Endothelial cell of umbilical vein (primary cell): Measurements from ENCODE around the gene CORO1A. TPM values are rescaled to one million over a fixed set of nuclear protein-coding genes. Genes with fewer than 3 reads are reported as not detected.

ENCODE experiments used
- BruUV-seq: library from RNA; stranded (reverse); fragments of 400-500 nt; replicated peaks from 2 replicates; lab custom pipeline; 2021; lab: Mats Ljungman, UMichigan
- CTCF ChIA-PET: fragments of 300-600, 350-600 bp; sonication (Branson Sonifier 250); formaldehyde crosslinking; loops from one replicate; lab custom pipeline; 2021; ENCODE audit warnings: antibody characterized with exemption, inconsistent platforms; lab: Charles Lee
- POLR2A ChIA-PET: fragments of 300-600, 350-600 bp; sonication (Branson Sonifier 250); formaldehyde crosslinking; loops from one replicate; lab custom pipeline; 2021; ENCODE audit warnings: antibody characterized with exemption, inconsistent platforms; lab: Charles Lee
- DNase-seq: peaks from one replicate; pipeline ENCODE4 v3.0.0-alpha.2; 2011; ENCODE audit warnings: low read depth, low spot score
- FAIRE-seq: peaks from 2 replicates; lab custom pipeline; 2011; peaks lifted over from hg19 to GRCh38; lab: Jason Lieb, UNC
- H2AFZ ChIP-seq: 2 replicates; pipeline ENCODE4 v1.6.0; 2012; ENCODE audit warnings: low read depth, low read length, control low read depth, inconsistent platforms
- H3K27ac ChIP-seq: 2 replicates; pipeline ENCODE4 v1.5.1; 2011; ENCODE audit warnings: low read depth, mild to moderate bottlenecking, control low read depth, low read length, moderate library complexity; ENCODE audit not compliant: insufficient read depth
- H3K27me3 ChIP-seq, 2 experiments: 2 replicates each; pipeline versions ENCODE4 v1.6.0 to v1.6.1; 2011; ENCODE audit warnings: low read length in 2 of 2, mixed read lengths in 1 of 2; ENCODE audit not compliant: control insufficient read depth in 2 of 2, insufficient read depth in 2 of 2
- H3K36me3 ChIP-seq, 2 experiments: 2 replicates in 1 of 2; 3 replicates in 1 of 2; pipeline ENCODE4 v1.5.1; 2011; ENCODE audit warnings: low read length in 2 of 2, mild to moderate bottlenecking in 1 of 2, moderate library complexity in 1 of 2; ENCODE audit not compliant: control insufficient read depth in 2 of 2, insufficient read depth in 2 of 2; ENCODE audit errors: extremely low read depth in 1 of 2
- H3K4me1 ChIP-seq: 3 replicates; pipeline ENCODE4 v1.5.1; 2011; ENCODE audit warnings: mild to moderate bottlenecking, low read length; ENCODE audit not compliant: control insufficient read depth, insufficient read depth; ENCODE audit errors: extremely low read depth
- H3K4me2 ChIP-seq: 2 replicates; pipeline ENCODE4 v1.6.1; 2011; ENCODE audit warnings: low read length, control low read depth, mixed read lengths; ENCODE audit not compliant: insufficient read depth
- H3K4me3 ChIP-seq, 3 experiments: fragments of 200-600 bp in 1 of 3; sonication (generic), shearing (Covaris generic) in 1 of 3; replicated peaks in 1 of 3; 2 replicates each; pipeline ENCODE4 v1.5.1; 2011 to 2016; ENCODE audit warnings: control low read depth in 3 of 3, low read length in 3 of 3, mild to moderate bottlenecking in 2 of 3, inconsistent platforms in 1 of 3, low read depth in 1 of 3, moderate library complexity in 1 of 3; ENCODE audit not compliant: insufficient read depth in 1 of 3
- H3K79me2 ChIP-seq: 2 replicates; pipeline ENCODE4 v1.6.0; 2012; ENCODE audit warnings: low read length, inconsistent platforms; ENCODE audit not compliant: control insufficient read depth, insufficient read depth
- H3K9ac ChIP-seq: replicated peaks from 2 replicates; pipeline ENCODE3; 2011; ENCODE audit warnings: low read length, control low read depth; ENCODE audit not compliant: insufficient read depth; ENCODE audit errors: extremely low read depth
- H3K9me1 ChIP-seq: replicated peaks from 3 replicates; pipeline ENCODE4 v1.6.0; 2011; ENCODE audit warnings: mild to moderate bottlenecking, low read length; ENCODE audit not compliant: control insufficient read depth, insufficient read depth; ENCODE audit errors: extremely low read depth
- H3K9me3 ChIP-seq: replicated peaks from 2 replicates; pipeline ENCODE4 v1.5.1; 2012; ENCODE audit warnings: low read length, inconsistent platforms; ENCODE audit not compliant: control insufficient read depth, insufficient read depth
- H4K20me1 ChIP-seq: replicated peaks from 2 replicates; pipeline ENCODE3; 2011; ENCODE audit warnings: mild to moderate bottlenecking, low read length; ENCODE audit not compliant: control insufficient read depth, insufficient read depth; ENCODE audit errors: extremely low read depth
- CTCF ChIP-seq, 2 donors: IDR thresholded peaks; 1 replicate in 1 of 2; 2 replicates in 1 of 2; pipeline ENCODE4 v1.5.1; 2011; ENCODE audit warnings: low read length in 2 of 2, mild to moderate bottlenecking in 2 of 2, moderate library complexity in 2 of 2, control low read depth in 1 of 2, inconsistent platforms in 1 of 2, low read depth in 1 of 2; ENCODE audit not compliant: insufficient read depth in 1 of 2; ENCODE audit errors: extremely low read depth in 1 of 2
- EZH2 ChIP-seq: IDR thresholded peaks from 2 replicates; pipeline ENCODE4 v1.6.1; 2012; ENCODE audit warnings: borderline replicate concordance, low read depth, mild to moderate bottlenecking, moderate library complexity, low read length, inconsistent platforms; ENCODE audit not compliant: severe bottlenecking
- FOS ChIP-seq: IDR thresholded peaks from 2 replicates; pipeline ENCODE4 v1.6.1; 2011; ENCODE audit warnings: mild to moderate bottlenecking, low read length, moderate library complexity, borderline replicate concordance; ENCODE audit not compliant: insufficient read depth
- GATA2 ChIP-seq: IDR thresholded peaks from 2 replicates; pipeline ENCODE4 v1.7.0; 2011; ENCODE audit warnings: low read depth, mild to moderate bottlenecking, moderate library complexity, mixed read lengths, low read length; ENCODE audit not compliant: insufficient read length, insufficient read depth
- JUN ChIP-seq: IDR thresholded peaks from 2 replicates; pipeline ENCODE4 v1.6.1; 2011; ENCODE audit warnings: borderline replicate concordance, low read depth; ENCODE audit not compliant: insufficient read length, insufficient read depth
- MAX ChIP-seq: IDR thresholded peaks from 2 replicates; pipeline ENCODE4 v1.6.1; 2011; ENCODE audit not compliant: insufficient read depth, insufficient read length
- MYC ChIP-seq: IDR thresholded peaks from one replicate; pipeline ENCODE4 v1.6.1; 2011; ENCODE audit warnings: mild to moderate bottlenecking, low read depth, low read length
- POLR2A ChIP-seq: IDR thresholded peaks from 2 replicates; pipeline ENCODE4 v1.6.1; 2012; ENCODE audit warnings: low read depth, mild to moderate bottlenecking, control low read depth, low read length
- POLR2AphosphoS5 ChIP-seq: IDR thresholded peaks from 2 replicates; pipeline ENCODE4 v1.6.1; 2012; ENCODE audit warnings: low read depth, mild to moderate bottlenecking, control low read depth, low read length, moderate library complexity; ENCODE audit not compliant: insufficient read depth
- dilution Hi-C: fragments of 300-500 bp; cut with MboI; formaldehyde crosslinking; loops from one replicate; pipeline ENCODE4 v1.15.0; 2019; ENCODE audit warnings: low sequenced_read_pairs; ENCODE audit not compliant: extremely low pct_ligation_motif_present
- intact Hi-C: fragments of 100-400 bp; cut with micrococcal nuclease; formaldehyde crosslinking; loops from one replicate; pipeline ENCODE4 v1.10.0; 2022
- polyA plus RNA-seq, 4 experiments: library from polyadenylated mRNA; depleted of rRNA in 3 of 4; stranded (reverse) in 3 of 4; unstranded in 1 of 4; fragments of >200 nt; gene quantifications; 2 replicates each; pipeline versions ENCODE4 v1.2.1 to v1.2.3, GENCODE V29; 2011 to 2012; ENCODE audit warnings: missing spikeins in 1 of 4
- total RNA-seq: library from RNA; stranded (reverse); gene quantifications from 2 replicates; pipeline ENCODE4 v1.2.3, GENCODE V29; 2021

CORO1A gene
- total and polyA plus RNA-seq, 2 donors (not counting 3 experiments of a cell fraction or from before 2014, with no cell fraction given) = 6.1 to 6.4 TPM

GRCh38 chr16:30163538-30163937, 19.9 kb upstream of the CORO1A start:
- FAIRE-seq = no peak
- H4K20me1 ChIP-seq = no peaks in the 10 kb centered on the region
- H3K9ac ChIP-seq = no peak overlapping the region
- intact Hi-C loops (no loop called here), dilution Hi-C loops (no loop called here)
- no peaks in the 10 kb centered on the region for H3K36me3 ChIP-seq
- H3K4me3 ChIP-seq = no peak overlapping the region
- no peaks in the 10 kb centered on the region for H3K9me3 ChIP-seq
- H3K27me3 ChIP-seq = no peaks in the 10 kb centered on the region
- TF ChIP-seq MAX = no peak
- TF ChIP-seq JUN = no peak
- no peak for TF ChIP-seq MYC
- TF ChIP-seq GATA2 = no peak
- no peak for TF ChIP-seq FOS
- no peak for TF ChIP-seq POLR2AphosphoS5
- no peak for TF ChIP-seq POLR2A
- TF ChIP-seq CTCF (IDR thresholded peaks at IDR 0.05; ENCODE audit: extremely low read depth in 1 of 2, insufficient read depth in 1 of 2, low read depth in 1 of 2, low read length in 2 of 2) = no peak
- no peak for TF ChIP-seq EZH2
- BruUV-seq = no TSS peak
- DNase-seq = no peak
- no peaks in the 10 kb centered on the region for H3K79me2 ChIP-seq
- no peaks in the 10 kb centered on the region for H3K4me1 ChIP-seq
- H3K4me2 ChIP-seq = no peak overlapping the region
- ChIA-PET CTCF (no interaction called here), POLR2A (no interaction called here)
- H2AFZ ChIP-seq = no peak overlapping the region
- no peak overlapping the region for H3K27ac ChIP-seq
- no peaks in the 10 kb centered on the region for H3K9me1 ChIP-seq
